M059J (cell line): Measurements from ENCODE around the gene MTIF2. TPM values are rescaled to one million over a fixed set of nuclear protein-coding genes. Genes with fewer than 3 reads are reported as not detected.
"Not testable (repeated sequence)": the region's sequence is repeated elsewhere in the genome, so short reads cannot be mapped to it uniquely, and the experiment has no call there.

Experiments used
- DNase-seq: peaks from one replicate; pipeline ENCODE4 v3.0.0-alpha.2; 2012; ENCODE audit warnings: low read depth
- total RNA-seq: library from RNA; depleted of rRNA; stranded (reverse); fragments of >200 nt; shearing (Covaris generic); gene quantifications from 2 replicates; pipeline ENCODE4 v1.2.3, GENCODE V29; 2014

MTIF2 gene
- total RNA-seq, 1 experiment from 2014 or later, result 24.7 TPM

GRCh38 chr2:55241582-55241981 lies 27.4 kb downstream of the MTIF2 start:
- not testable (repeated sequence) for DNase-seq

GRCh38 chr2:55239656-55240222 lies 29.3 kb downstream of the MTIF2 start:
- DNase-seq, result no peak

GRCh38 chr2:55236992-55237543 lies 32.0 kb downstream of the MTIF2 start:
- DNase-seq, result no peak

GRCh38 chr2:55235724-55236538 lies 33.1 kb downstream of the MTIF2 start:
- no peak for DNase-seq

GRCh38 chr2:55233658-55233940 lies 35.4 kb downstream of the MTIF2 start:
- no peak for DNase-seq

GRCh38 chr2:55232863-55233657 lies 36.0 kb downstream of the MTIF2 start:
- DNase-seq, result peak; percentile 40

GRCh38 chr2:55232084-55232862 lies 36.8 kb downstream of the MTIF2 start, which contains the start of the genes CLHC1 and RPS27A:
Gene CLHC1, minus strand, starts transcription at chr2:55232293. Its CDS starts 9,882 bp downstream, at chr2:55222411.
Gene RPS27A, plus strand, starts transcription at chr2:55232688. Its CDS starts 137 bp downstream, at chr2:55232825.
- DNase-seq, result peak; percentile 97

- no peak for DNase-seq
These were observed 37.4 kb downstream of the MTIF2 start for GRCh38 chr2:55231546-55232083.

GRCh38 chr2:55230551-55230950 lies 38.5 kb downstream of the MTIF2 start:
- no peak for DNase-seq

GRCh38 chr2:55229221-55229620 lies 39.8 kb downstream of the MTIF2 start:
- DNase-seq, result no peak

GRCh38 chr2:55228226-55228563 lies 40.8 kb downstream of the MTIF2 start:
- DNase-seq, result no peak

- DNase-seq, result peak; percentile 15
These were observed 41.4 kb downstream of the MTIF2 start for GRCh38 chr2:55227437-55228225.

GRCh38 chr2:55225481-55226020 lies 43.5 kb downstream of the MTIF2 start:
- DNase-seq, result no peak

- DNase-seq, result peak; percentile 28
These were observed 44.2 kb downstream of the MTIF2 start for GRCh38 chr2:55224761-55225261.

GRCh38 chr2:55223958-55224760 lies 44.9 kb downstream of the MTIF2 start:
- DNase-seq, result no peak

GRCh38 chr2:55213822-55214221 lies 55.2 kb downstream of the MTIF2 start:
- no peak for DNase-seq

GRCh38 chr2:55204950-55205349 lies 64.1 kb downstream of the MTIF2 start:
- DNase-seq, result no peak

- DNase-seq, result no peak
These were observed 64.5 kb downstream of the MTIF2 start for GRCh38 chr2:55204536-55204935.

- no peak for DNase-seq
These were observed 68.6 kb downstream of the MTIF2 start for GRCh38 chr2:55200416-55200815.
